ENCODE results near the gene RDH13. TPM values are rescaled to one million over a fixed set of nuclear protein-coding genes. Genes with fewer than 3 reads are reported as not detected.
"Not testable (repeated sequence)": the region's sequence is repeated elsewhere in the genome, so short reads cannot be mapped to it uniquely, and the experiment has no call there.

Gene RDH13
- total RNA-seq, 1 experiment from 2014 or later: 80.4 TPM

GRCh38 chr19:55036058-55036457 is 26.9 kb downstream of the RDH13 start:
- TF ChIP-seq CTCF (conservative IDR thresholded peaks at IDR 0.05; ENCODE audit: low read depth, low read length) (no peak), EZH2 (IDR thresholded peaks at IDR 0.05; ENCODE audit: low read length, unreplicated experiment) (no peak), EZH2phosphoT487 (IDR thresholded peaks at IDR 0.05; ENCODE audit: borderline replicate concordance, low read length) (no peak)
- Histone ChIP-seq H3K4me1 (ENCODE audit: insufficient read depth, low read length) (no peaks in the 10 kb centered on the region; the same call in 1 of the 2 replicates), H3K79me2 (ENCODE audit: low read length) (no peaks in the 10 kb centered on the region), H3K9me2 (replicated peaks; ENCODE audit: low read length) (no peaks in the 10 kb centered on the region), H3K27me3 (ENCODE audit: low read length) (no peaks in the 10 kb centered on the region), H3K4me2 (ENCODE audit: low read length) (no peak overlapping the region), H3K4me3 (ENCODE audit: low read length) (no peak overlapping the region), H3F3A (ENCODE audit: low read length, unreplicated experiment) (no peaks in the 10 kb centered on the region), H3K36me3 (ENCODE audit: low read depth, low read length) (0 out of 2 replicates have a peak, but pooled peaks cover under 1% of the 10 kb centered on the region), H3K9ac (ENCODE audit: low read length) (no peak overlapping the region), H3K27ac (ENCODE audit: low read length) (no peak overlapping the region), H4K20me1 (ENCODE audit: low read length) (no peaks in the 10 kb centered on the region), H3K9me3 (ENCODE audit: low read length) (no peaks in the 10 kb centered on the region), H2AFZ (ENCODE audit: low read length) (no peak overlapping the region)
- intact Hi-C loops (cut with micrococcal nuclease): no loop called here
- ChIA-PET CTCF (no interaction called here), POLR2A (ENCODE audit: unreplicated experiment) (no interaction called here)
- no peak for ATAC-seq
- no TSS peak for BruUV-seq (replicated peaks)
- no peak for DNase-seq

GRCh38 chr19:55034751-55035150 is 28.2 kb downstream of the RDH13 start:
- ATAC-seq (no peak), DNase-seq (no peak)
- no peaks in the 10 kb centered on the region for H3K27me3 ChIP-seq (ENCODE audit: low read length)
- H3K4me3 ChIP-seq (ENCODE audit: low read length): no peak overlapping the region
- H3F3A ChIP-seq (ENCODE audit: low read length, unreplicated experiment): no peaks in the 10 kb centered on the region
- H3K9me3 ChIP-seq (ENCODE audit: low read length): no peaks in the 10 kb centered on the region
- H3K9me2 ChIP-seq (replicated peaks; ENCODE audit: low read length): no peaks in the 10 kb centered on the region
- no peaks in the 10 kb centered on the region for H4K20me1 ChIP-seq (ENCODE audit: low read length)
- no peak overlapping the region for H2AFZ ChIP-seq (ENCODE audit: low read length)
- TF ChIP-seq CTCF (conservative IDR thresholded peaks at IDR 0.05; ENCODE audit: low read depth, low read length): no peak
- no peak for TF ChIP-seq EZH2 (IDR thresholded peaks at IDR 0.05; ENCODE audit: low read length, unreplicated experiment)
- no peak for TF ChIP-seq EZH2phosphoT487 (IDR thresholded peaks at IDR 0.05; ENCODE audit: borderline replicate concordance, low read length)
- ChIA-PET POLR2A (ENCODE audit: unreplicated experiment) (no interaction called here), CTCF (no interaction called here)
- intact Hi-C loops (cut with micrococcal nuclease): no loop called here
- BruUV-seq (replicated peaks): no TSS peak
- H3K4me2 ChIP-seq (ENCODE audit: low read length): no peak overlapping the region
- H3K36me3 ChIP-seq (ENCODE audit: low read depth, low read length): no peaks in the 10 kb centered on the region
- no peaks in the 10 kb centered on the region for H3K79me2 ChIP-seq (ENCODE audit: low read length)
- H3K27ac ChIP-seq (ENCODE audit: low read length): no peak overlapping the region
- no peaks in the 10 kb centered on the region; the same call in 1 of the 2 replicates for H3K4me1 ChIP-seq (ENCODE audit: insufficient read depth, low read length)
- H3K9ac ChIP-seq (ENCODE audit: low read length): no peak overlapping the region

- H3K79me2 ChIP-seq (ENCODE audit: low read length); H2AFZ ChIP-seq (ENCODE audit: low read length); H3K9me2 ChIP-seq (replicated peaks; ENCODE audit: low read length); H3F3A ChIP-seq (ENCODE audit: low read length, unreplicated experiment); H3K4me1 ChIP-seq (ENCODE audit: insufficient read depth, low read length); CTCF ChIA-PET; H3K9ac ChIP-seq (ENCODE audit: low read length); ATAC-seq; H3K27me3 ChIP-seq (ENCODE audit: low read length); H3K4me3 ChIP-seq (ENCODE audit: low read length); H4K20me1 ChIP-seq (ENCODE audit: low read length); H3K27ac ChIP-seq (ENCODE audit: low read length); DNase-seq; BruUV-seq (replicated peaks); H3K9me3 ChIP-seq (ENCODE audit: low read length); intact Hi-C loops (cut with micrococcal nuclease); POLR2A ChIA-PET (ENCODE audit: unreplicated experiment); H3K4me2 ChIP-seq (ENCODE audit: low read length); H3K36me3 ChIP-seq (ENCODE audit: low read depth, low read length): not testable (repeated sequence)
Observed at GRCh38 chr19:55032976-55033643, 29.8 kb downstream of the RDH13 start.

Data from PC-3 (cell line).